GM21515 (cell line): Measurements from ENCODE around the gene ZNF668.

Source experiments
- ATAC-seq: cut with Tn5 transposase; IDR thresholded peaks from one replicate; pipeline ENCODE4 v1.9.1; 2021; ENCODE audit not compliant: unreplicated experiment

Gene ZNF668

GRCh38 chr16:31073970-31074813, at the start of gene ZNF668, which contains the start of gene ZNF646:
TSS of gene ZNF668 (minus strand) at chr16:31074240. CDS start at chr16:31064459, 9,781 bp downstream.
TSS of gene ZNF646 (plus strand) at chr16:31074422. CDS start at chr16:31076325, 1,903 bp downstream.
- peak; percentile 68 for ATAC-seq

GRCh38 chr16:31120129-31120528, 46.1 kb upstream of the ZNF668 start:
- no peak for ATAC-seq

GRCh38 chr16:31118223-31119155, 44.4 kb upstream of the ZNF668 start:
- ATAC-seq: no peak

GRCh38 chr16:31117384-31118222, 43.6 kb upstream of the ZNF668 start, which contains the start of gene KAT8:
TSS of gene KAT8 (plus strand) at chr16:31117664. CDS start at chr16:31117682, 18 bp downstream.
- ATAC-seq: peak; percentile 85

- no peak for ATAC-seq
Measured at GRCh38 chr16:31114468-31114867, 40.4 kb upstream of the ZNF668 start.

- no peak for ATAC-seq
Measured at GRCh38 chr16:31113121-31114120, 39.4 kb upstream of the ZNF668 start.

GRCh38 chr16:31112711-31113110, 38.7 kb upstream of the ZNF668 start:
- no peak for ATAC-seq

GRCh38 chr16:31111881-31112466, 37.9 kb upstream of the ZNF668 start:
- no peak for ATAC-seq

- ATAC-seq: no peak
Measured at GRCh38 chr16:31110106-31111034, 36.3 kb upstream of the ZNF668 start.

- no peak for ATAC-seq
Measured at GRCh38 chr16:31109622-31110021, 35.6 kb upstream of the ZNF668 start.

- ATAC-seq: no peak
Measured at GRCh38 chr16:31108794-31109558, 34.9 kb upstream of the ZNF668 start.

GRCh38 chr16:31108035-31108793, 34.2 kb upstream of the ZNF668 start, which contains the start of gene BCKDK:
TSS of gene BCKDK (plus strand) at chr16:31108386. CDS start at chr16:31109224, 838 bp downstream.
- ATAC-seq: peak; percentile 75

- ATAC-seq: peak; percentile 48
Measured at GRCh38 chr16:31107465-31107867, 33.4 kb upstream of the ZNF668 start.

- ATAC-seq: no peak
Measured at GRCh38 chr16:31106509-31107464, 32.7 kb upstream of the ZNF668 start.

- no peak for ATAC-seq
Measured at GRCh38 chr16:31105677-31106213, 31.7 kb upstream of the ZNF668 start.
